HG02852 (cell line): ENCODE data around the gene POLR2C.

ENCODE experiments used
- ATAC-seq: cut with Tn5 transposase; IDR thresholded peaks from one replicate; pipeline ENCODE4 v1.9.1; 2021; ENCODE audit warnings: mild to moderate bottlenecking, moderate library complexity; ENCODE audit not compliant: unreplicated experiment

Gene POLR2C

GRCh38 chr16:57517397-57518367 lies 55.2 kb downstream of the POLR2C start:
- no peak for ATAC-seq

GRCh38 chr16:57518520-57518919 lies 56.0 kb downstream of the POLR2C start:
- ATAC-seq, result no peak

GRCh38 chr16:57518922-57519321 lies 56.4 kb downstream of the POLR2C start:
- no peak for ATAC-seq

GRCh38 chr16:57519796-57520360 lies 57.4 kb downstream of the POLR2C start:
- ATAC-seq, result peak; percentile 54
